ENCODE results near the gene NTRK2.

Gene NTRK2

DNA sequence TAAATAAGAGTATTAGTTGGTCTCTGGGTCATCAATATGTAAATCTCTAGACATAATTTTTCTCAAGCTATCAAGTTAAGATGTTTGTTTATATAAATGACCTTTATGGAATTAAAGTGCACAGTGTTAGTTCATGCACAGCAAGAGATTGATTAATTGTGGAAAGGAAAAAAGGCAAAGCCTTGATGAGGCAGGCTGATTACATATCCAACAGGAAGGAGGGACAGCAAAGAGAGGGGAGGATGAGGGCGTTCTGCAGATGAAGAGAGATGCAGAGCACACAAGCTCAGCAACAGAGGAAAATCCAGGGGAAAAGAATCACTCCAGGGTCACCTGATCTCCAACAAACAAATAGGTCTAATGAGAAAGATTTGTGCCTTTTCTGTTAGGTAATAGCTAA is 16.5 kb downstream of the NTRK2 start:
- DNase-seq = no peak

DNA sequence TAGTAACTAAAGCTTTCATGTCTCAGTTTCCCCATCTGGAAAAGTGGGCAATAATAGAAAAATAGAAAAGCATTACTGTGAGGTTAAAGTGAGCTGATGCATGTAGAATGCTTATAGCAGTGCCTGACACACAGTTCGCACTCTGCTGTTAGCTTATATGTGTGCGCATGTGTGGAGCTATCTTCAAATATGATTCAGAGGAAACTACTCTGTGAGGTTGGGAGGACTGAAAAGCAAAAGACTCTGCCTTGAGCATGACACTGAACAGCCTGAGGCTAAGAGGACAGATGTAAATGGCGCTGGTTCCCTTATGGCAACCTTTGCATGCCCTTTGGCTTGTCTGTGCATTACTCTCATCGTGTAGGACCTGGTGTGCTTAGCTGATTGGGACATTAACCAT is 19.4 kb downstream of the NTRK2 start:
- no peak for DNase-seq

DNA sequence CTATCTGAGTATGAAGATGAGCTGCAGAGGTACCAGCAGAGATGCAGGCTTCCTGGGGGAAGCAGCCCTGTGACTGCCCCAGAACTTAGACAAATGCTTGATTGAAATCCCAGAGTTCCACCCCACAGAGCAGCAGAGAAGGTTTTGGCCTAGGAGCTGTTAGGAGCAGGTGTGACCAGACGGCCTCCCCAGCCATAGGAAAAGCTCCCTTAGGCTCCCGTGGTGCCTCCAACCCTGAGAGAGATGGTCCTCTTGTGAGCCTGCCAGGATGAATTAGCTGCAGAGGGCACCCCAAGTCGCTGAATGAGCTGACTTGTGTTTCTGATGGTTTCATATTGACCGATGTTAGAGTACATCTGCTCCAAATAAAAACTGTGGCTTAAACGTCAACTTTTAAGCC is 22.1 kb downstream of the NTRK2 start:
- DNase-seq = no peak

DNA sequence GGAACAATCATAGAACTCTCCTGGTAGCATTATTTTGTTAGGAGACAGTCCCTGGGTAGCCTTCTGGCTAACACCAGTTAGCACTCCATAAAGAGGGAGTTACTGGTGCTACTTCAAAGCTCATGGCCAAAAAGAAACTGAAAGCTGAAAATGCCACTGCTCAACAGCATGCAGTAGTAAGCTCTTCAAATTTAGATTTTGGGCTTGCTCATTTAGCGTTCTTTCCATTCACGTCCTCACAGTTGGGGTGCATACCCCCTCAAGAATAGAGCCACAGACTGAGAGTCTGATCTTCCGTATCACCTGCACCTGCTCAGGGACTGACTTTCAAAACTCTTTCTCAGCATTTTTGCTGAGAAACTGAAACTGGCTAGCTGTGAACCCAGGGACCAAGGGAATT is 24.7 kb downstream of the NTRK2 start:
- DNase-seq = no peak

DNA sequence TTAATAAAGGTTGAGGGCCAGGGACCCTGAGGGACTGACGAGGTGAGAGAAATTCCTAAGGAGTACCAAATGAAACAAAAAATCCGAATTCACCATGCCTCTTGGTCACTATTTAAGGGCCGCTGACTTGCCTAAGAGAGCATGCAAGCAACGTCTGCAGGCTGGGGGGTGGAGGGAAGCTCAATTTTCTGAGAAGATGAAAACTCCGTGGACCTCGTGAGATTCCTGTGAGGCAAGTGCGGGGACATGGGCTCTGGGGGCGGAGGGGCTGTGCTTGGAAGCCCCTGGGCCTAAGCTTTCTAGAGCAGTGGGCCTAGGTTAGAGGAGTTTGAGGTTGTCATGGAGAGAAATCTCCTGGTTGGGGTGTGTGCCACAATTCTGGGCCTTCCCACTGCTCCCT is 27.5 kb downstream of the NTRK2 start:
- no peak for DNase-seq

DNA sequence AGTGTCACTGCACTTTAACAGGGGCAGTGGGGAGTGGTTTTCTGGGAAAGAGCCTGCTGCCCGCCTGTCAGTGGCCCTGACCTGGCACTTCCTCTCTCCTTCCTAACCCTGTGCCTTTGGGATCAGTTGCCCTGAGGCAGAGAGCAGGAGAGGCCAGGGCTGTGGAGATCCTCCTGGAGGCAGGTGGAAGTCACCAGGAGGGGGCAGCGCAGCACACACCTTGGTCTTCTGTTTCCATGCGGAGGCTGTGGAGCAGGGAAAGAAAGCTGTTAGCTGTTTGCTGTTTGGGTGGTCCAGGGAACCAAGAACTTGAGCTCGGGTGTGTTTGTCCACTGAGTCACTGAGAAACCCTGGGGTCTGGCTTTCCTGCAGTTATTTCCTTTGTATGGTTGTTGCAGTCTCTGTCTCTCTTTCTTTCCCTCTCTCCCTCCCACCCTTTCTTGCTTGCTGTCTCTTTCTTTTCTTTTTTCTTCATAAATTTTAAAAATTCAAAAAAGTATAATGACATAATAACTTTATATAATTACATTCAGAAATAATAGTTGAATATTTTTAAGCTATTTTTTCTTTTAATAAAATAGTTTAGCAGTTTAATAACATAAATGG is 28.1 kb downstream of the NTRK2 start:
- peak; percentile 89 for DNase-seq

DNA sequence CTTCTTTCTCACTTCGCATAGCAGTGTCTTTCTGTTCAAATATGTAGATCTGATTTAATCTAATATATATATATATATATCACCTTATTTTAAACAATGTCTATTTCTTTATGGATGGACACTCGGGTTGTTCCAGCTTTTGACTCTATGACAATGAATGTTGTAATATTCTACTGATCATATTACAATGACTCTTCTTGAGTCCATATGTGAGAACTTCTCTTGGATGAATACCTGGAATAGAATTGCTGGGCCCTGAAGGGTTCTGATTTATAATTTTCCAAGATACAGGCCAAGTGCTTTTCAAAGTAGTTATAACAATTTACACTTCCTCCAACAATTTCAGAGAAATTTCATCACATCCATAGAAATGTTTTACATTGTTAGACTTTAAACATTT is 28.8 kb downstream of the NTRK2 start:
- DNase-seq = peak; percentile 35

DNA sequence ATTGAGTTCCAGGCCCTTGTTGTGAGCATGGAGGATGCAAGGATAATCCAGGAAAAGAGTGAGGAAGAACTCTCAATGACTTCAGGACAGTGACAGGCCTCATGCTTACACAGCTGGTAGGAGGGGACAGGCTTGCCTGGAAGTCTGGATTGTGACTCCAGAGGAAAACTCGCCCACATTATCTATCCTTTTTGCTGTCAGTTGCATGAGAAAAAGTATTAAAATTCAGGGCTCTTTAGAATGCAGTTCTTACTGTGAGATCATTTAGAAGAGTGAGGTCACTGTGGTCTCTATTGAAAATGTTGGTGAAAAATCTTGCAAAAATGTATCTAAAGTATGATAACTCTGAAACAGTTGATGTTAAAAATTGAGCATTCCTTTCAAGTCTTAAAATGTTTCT is 30.5 kb downstream of the NTRK2 start:
- peak; percentile 72 for DNase-seq

DNA sequence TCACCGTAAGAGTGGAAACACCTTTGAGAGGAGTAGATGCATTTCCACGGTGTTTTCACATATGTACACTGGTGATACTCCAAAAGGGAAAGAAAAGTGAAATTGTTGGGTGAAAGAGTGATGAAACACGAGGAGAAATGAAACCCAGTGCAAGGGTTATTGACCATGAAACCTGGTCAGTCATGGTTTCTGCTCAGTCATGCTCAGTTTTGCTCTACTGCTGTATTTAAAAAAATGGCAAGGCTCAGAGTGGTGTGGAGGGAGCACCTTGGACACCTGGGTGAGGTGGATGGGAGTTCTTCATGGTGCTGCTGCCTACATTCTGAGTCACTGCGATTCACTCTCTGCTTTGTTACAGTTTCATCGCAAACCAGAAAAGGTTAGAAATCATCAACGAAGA is 32.3 kb downstream of the NTRK2 start:
- no peak for DNase-seq

DNA sequence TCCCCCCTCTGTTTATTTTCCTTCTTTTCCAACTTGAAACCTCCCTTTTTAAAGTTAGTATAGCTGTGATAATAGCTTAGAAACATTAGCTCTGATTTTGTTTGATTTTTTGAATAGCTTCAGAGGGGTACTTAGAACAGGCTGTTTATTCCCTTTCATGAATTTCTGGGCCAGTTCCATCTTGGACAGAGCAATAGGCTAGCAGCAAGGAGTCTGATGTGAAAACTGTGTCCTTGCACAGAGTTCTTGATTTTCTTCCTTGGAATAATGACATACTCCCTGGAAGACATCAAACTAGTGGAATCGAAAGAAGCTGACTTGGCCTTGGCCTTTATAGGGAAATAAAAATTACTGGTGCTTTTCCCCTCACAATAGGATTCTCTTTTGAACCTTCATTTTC is 32.9 kb downstream of the NTRK2 start:
- DNase-seq = no peak

DNA sequence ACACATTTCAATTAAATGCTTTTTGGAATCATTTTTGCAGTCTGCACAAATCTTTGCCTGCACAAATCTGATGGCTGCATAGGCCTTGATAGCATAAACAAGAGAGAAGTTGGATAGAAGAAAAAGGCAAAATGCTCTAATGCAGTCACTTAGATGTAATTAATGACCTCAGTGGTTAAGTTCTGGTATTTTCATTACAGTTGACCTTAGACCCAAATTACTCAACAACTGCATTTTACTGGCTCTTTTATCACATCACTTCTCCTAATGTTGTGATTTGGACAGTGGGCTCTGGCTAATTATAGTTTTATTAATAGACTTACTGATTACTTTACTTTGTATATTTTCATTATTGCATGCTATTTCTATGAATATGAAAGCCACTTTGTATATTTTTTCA is 34.3 kb downstream of the NTRK2 start:
- peak; percentile 47 for DNase-seq

DNA sequence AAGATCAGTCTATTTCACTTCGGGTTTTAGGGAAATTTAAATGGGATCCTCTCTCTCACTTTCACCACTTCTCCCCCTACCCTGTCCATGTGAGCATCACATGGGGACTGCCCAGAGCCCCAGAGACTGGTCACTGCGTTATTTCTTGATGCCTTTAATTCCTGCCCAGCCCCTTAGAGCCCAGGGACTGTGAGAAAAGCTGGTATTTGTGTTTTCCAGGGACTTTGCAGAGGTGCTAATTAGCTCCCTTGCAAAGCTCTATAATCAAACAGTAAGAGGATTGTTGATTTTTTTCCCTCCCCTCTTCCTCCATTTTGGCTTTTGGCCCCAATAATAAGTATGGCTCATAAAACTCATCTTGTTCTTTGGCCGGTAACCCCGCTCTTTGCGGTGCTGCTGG is 35.6 kb downstream of the NTRK2 start:
- no peak for DNase-seq

DNA sequence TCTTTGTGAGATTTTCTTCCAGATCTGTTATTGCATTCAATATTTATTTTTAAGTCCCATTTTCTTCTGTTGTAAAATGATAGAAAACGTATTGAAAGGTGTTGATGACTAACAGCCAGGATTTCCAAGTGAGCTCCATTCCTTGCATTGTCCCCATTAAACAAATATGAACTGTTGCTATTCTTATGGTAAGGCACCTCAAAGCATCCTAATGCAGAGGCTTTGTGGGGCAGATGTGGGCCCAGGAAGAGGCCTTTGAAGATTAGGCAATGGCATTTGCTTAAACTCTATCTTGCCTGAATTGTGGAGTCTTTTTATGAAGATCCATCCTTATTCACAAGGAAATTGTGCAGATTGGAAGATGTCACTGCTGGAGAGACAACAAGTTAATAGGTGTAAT is 38.9 kb downstream of the NTRK2 start:
- DNase-seq = no peak

DNA sequence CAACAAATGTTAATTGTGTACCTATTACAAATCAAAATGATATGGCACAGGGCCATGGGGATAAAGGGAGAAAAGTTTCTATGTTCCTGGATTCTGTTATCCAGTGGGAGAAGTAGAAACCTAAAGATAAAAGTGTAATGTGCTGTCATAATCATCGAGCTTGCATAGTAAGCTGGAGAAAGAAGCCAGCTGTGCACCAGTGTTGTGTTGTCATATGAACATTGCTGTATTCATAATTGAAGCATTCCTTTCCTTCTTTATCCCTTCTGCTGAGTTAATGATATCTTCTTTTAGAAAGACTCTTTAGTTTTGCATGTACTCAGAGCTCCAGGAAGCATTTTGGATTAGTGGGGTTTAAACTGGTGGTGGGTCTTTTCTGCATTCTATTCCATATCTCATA is 39.5 kb downstream of the NTRK2 start:
- peak; percentile 60 for DNase-seq

DNA sequence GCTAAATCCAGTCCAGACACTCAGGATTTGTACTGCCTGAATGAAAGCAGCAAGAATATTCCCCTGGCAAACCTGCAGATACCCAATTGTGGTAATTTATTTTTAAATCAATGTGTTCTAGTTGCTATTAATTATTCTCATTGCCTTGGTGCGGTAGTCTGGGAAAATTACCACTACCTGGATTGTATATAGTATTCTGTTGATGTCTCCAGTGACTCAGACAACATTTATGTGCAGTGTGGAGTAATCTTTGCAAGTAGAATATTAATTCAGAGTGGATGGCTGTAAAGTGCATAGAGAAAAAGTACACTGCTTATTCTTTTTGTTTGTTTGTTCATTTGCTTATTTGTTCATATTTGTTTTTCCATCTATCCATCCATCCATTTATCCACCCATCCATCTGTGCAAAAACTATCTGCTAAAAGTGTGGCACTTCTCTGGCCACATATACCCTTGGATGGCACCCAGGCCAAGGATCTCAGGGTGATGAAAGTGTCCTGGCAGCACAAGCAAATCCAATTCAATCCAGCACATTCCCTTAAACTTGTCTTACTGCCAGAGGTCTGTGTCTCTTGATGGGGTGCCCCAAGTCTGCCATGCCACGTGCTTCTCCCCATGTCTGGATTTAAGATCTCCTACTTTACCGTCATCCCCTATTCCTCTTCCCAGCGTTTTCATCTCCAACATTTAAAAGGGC is 41.3 kb downstream of the NTRK2 start:
- no peak for DNase-seq

DNA sequence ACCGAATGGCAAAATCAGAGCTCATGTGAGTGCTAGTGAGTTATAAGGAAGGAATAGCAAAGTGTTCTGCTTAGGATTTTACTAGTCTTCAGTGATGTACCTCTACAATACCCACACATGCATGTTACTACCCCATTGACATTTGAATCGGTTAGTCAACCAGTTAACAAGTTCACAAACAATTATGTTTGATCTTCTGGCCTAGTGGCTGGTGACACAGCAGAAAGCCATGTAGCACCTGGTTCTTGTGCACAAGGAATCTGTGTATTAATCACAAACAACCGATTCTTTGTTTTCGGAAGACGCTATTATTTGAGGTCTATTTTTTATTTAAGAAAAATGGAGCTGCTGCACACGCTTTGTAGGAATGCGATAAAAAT is 41.9 kb downstream of the NTRK2 start:
- DNase-seq = no peak

DNA sequence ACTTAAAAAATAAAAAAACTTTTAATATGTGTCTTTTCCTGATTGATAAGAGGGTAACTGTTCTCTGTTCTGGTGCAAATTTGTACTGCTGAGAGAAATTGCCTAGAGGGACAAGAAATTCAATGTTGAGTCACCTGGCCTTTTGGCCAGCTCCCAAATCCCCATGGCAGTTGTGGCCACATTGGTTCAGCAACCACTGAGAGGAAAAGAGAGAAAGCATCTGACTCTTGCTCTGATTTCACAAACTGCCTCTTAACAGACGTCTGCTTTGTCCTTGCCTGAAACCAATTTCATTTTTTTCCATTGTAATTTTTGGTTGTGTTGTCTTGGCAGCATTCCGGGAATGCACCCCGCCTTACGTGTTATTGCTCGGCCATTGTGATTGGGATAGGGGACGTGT is 42.4 kb downstream of the NTRK2 start:
- DNase-seq = peak; percentile 83

DNA sequence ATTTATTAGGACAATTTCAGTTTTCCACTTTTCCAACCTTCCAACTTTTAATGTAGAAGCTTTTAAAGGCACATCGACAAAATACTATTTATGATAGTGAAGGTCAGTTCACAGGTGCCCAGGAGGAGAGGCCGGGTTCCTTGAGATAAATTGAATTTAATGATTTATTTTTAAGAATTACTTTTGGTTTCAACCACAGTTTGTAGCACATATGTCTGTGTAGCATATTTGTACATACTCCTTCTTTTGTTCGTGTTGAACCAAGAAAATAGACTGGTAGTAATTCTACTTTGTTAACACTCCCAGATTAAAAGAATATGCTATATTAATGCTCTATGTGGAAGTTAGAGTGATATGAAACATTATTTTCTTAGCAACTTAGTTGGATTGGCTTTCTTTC is 46.7 kb downstream of the NTRK2 start:
- no peak for DNase-seq

DNA sequence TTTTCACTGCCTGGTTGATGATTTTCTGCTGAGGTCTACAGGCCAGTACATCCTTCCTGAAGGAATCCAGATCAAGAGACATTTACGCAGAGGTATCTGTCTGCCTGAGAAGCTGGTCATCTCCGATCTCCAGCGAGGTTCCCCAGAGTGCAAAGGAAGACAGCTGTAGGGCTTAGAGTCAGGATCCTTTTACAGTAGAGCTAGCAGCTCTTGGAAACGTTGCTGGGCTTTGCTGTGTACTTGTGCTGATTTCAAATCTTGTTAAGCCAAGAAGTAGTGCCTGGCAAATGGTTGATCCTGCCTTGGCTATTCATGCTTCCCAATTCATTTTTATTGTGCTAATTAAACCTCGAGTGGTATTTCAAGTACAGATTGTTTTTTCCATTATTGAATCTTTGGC is 48.9 kb downstream of the NTRK2 start:
- no peak for DNase-seq

DNA sequence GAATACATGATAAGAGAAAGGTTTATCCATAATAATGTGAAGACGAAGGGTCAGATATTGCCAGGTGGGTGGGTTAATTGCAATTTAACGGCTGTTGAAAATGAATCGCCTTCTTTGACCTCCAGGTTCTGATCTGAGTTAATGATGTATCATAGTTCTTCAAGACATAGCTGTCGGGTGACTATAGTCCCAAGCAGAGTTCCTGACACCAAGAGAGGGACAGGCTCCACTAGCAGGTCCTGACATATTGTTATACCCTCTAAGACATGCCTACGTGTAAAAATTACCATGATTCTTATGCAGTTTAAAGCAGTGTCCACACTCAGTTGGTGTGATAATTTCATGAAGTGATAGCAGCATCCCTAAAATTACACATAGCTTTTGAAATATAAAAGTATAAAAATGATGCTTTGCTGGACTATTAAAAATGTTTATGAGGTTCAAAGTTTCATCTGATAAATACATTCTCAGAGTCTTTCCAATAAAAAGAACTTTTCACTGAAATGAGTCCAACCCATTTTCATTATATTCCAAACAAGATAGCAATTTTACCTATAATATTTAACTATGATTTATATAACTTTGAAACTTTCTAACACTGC is 53.0 kb downstream of the NTRK2 start:
- DNase-seq = no peak

DNA sequence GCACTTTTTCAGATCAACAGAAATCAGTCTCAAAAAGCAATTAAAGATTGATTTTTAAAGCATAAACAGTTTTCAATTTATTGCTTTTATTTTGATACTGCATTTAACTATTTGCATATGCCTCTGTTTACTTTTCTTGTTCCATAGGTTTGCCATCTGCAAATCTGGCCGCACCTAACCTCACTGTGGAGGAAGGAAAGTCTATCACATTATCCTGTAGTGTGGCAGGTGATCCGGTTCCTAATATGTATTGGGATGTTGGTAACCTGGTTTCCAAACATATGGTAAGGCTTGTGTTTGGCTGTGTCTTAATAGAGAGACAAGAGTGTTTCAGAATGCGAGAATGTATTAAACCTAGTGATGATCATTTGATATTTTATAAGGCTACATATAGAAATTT is 53.9 kb downstream of the NTRK2 start:
- no peak for DNase-seq

DNA sequence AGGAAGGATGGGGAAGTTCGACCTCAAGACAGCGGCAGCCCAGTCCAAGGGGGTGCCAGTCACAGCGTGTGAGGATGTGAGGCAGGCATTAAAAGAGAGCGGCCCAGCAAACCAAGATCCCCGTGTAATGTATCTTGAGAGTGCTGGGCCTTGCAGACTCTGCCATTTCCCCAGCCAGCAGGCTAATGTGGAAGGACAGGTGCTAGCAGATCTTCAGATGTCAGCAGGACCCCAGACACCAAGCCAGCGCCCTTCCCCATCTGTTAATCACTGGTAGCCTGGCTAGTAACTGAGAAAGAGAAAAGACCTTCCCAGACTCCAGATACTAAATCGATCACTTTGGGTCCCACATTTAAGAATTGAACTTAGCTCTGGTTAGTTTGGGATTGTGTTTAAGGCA is 62.2 kb downstream of the NTRK2 start:
- DNase-seq = no peak

DNA sequence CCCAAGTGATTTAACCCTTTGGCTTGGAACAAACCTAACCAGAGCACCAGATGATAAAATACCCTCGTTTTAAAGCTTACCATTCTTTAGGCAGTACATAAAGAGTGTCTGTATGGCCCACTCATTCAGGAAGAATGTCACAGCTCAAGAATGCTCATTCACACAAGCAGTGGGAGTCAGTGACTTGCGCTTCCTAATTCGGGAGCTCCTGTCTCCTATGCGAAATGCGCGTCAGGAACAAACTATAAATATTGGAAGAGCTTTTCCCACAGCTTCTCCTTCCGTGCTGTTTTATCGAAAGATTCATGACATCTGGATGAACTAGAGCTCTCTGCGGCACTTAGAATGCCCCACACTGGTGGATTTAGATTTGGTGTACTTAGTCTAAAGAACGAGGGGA is 66.6 kb downstream of the NTRK2 start:
- DNase-seq = peak; percentile 49

DNA sequence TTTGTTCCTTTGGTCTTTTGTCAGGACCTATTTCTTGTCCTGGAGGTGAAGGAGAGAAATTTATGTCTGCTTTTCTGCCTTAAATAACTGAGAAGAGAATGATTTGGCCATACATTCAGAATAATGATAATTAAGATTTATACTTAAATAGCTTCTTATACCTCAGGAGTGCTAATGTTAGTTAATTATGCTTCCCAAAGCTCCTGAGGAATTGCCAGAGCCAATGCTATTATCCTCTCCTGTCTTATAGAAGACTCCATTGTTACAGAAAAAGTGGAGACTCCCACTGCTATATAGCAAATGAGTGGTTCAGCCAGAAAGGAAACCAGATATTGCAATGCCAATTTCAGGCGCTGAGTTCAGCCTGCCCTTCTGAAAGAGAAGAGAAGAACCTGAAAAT is 67.0 kb downstream of the NTRK2 start:
- no peak for DNase-seq

DNA sequence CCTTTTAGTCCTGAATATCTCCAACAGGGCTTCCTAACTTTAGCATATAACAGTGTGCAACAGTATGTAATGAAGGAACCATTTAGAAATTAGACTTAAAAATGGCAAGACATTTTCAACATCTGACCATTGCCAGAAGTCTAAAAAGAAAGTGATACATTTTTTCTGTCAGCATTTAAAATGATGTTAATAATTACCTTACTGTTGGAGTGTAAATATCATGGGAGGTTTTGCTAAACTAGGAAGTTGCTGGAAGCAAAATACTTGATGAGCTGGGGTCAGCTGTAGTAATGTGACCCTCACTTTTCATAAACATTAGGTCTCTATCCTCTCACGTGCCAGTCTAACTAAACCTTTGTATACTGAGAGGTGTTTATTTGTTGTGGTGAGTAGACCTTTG is 68.8 kb downstream of the NTRK2 start:
- DNase-seq = no peak

All from fibroblast of upper back skin (primary cell).